HG02885 (cell line): ENCODE data around the gene ZIM2.

Experiments used
- ATAC-seq: cut with Tn5 transposase; IDR thresholded peaks from one replicate; pipeline ENCODE4 v1.9.1; 2021; ENCODE audit warnings: mild to moderate bottlenecking; ENCODE audit not compliant: unreplicated experiment, poor library complexity

Gene ZIM2

GRCh38 chr19:56839652-56840450 is 675 bp downstream of the ZIM2 start:
- ATAC-seq, result no peak

DNA sequence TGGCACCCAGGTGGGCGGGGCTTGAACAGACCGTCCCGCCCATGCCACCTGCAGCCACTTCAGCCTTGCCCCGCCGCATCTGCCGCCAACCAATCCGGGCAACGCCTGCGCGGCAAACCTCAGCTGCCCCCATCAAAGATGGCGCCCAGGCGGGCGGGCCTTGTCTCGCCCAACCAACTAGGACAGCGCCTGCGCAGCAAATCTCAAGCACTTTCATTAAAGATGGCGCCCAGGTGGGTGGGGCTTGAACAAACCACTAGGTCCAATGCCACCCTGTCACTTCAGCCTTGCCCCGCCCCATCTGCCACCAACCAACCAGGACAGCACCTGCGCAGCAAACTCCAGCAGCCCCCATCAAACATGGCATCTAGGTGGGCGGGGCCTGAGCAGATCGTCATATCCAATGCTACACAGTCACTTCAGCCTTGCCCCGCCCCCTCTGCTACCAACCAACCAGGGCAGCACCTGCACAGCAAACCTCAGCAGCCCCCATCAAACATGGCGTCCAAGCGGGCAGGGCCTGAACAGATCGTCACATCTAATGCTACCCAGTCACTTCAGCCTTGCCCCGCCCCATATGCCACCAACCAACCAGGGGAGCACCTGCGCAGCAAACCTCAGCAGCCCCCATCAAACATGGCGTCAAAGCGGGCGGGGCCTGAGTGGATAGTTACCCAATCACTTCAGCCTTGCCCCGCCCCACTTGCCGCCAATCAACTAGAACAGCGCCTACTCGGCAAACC is 1.4 kb downstream of the ZIM2 start:
- ATAC-seq, result no peak

DNA sequence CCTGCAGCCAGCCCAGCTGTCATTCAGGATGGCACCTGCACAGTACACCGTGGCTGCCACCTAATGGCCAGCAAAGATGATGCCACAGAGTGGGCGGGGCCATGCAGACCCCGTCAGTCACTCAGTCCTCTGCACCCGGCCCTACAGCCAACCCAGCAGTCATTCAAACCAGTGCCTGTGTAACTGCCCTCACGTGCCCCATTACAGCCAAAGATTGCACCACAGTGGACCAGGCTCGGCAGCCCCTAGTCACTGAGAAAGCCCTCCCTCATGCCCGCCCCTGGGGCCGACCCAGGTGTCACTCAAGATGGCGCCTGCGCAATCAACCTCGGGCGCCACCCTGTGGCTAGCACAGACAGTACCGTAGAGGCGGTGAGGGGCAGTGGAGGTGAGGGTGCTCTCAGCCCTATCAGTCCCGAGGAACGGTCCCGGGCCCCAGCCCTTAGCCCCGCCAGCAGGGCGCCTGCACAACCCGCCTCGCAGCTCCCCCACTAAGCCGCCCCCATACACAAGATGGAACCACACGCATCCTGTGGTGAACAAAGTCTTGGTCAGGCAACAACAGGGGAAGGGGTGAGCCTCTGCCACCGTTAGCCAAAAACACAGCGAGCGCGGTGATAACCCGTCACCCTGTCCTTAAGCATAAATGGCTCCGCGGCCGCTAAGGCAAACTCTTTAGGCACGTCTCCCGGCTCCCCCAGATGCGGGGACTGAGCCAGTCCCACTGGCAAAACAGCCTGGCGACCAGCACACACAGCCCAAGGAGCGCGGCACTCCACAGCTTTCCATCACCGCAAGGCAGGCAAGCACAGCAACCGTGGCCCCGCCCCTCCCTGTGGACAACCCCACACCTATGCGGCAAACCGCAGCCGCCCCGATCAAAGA is 2.3 kb downstream of the ZIM2 start:
- ATAC-seq, result no peak

DNA sequence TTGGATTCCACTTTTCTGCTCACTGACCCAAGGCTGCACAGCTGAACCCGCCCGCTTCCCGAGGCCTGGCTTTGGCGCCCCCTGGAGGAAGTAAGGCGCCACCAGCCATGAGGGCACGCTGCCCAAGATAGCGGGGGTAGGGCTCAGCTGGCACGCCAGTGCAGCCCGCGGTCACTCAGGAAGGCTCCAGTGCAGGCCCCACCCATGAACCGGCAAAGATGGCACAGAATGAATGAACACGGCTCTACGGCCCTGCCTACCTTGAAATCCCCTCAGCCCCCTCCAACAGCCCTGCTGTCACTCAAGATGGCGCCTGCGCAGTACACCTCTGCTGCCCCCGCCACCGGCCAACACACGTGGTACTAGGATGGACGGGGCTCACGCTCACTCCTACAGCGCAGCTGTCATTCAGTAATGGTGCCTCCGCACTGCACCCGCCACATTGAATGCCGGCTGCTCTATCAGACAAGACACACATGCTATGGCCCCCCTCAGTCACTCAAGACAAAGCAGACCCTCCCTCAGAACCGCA is 3.0 kb downstream of the ZIM2 start:
- no peak for ATAC-seq

DNA sequence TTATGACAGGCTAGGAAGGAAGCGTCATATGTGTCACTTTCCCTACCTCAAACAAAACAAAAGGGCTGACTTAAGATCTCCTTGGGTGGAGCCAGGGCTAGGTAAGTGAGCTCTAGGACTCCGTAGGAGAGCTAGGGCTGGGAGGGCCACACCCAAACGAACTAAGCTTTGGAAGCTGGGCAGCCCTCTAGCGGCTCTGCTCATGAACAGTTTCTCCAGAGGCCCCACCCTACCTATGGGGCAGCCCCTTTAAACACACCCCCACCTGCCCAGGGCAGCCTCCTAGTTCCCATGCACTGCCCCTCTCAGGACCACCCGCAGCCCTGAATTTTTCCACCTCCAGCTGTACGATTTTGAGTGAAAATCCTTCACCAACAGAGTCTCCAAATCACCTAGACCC is 3.5 kb downstream of the ZIM2 start:
- ATAC-seq, result no peak

- ATAC-seq, result no peak
Measured at GRCh38 chr19:56836059-56836458, 4.5 kb downstream of the ZIM2 start.

GRCh38 chr19:56835401-56835800 is 5.1 kb downstream of the ZIM2 start:
- no peak for ATAC-seq

DNA sequence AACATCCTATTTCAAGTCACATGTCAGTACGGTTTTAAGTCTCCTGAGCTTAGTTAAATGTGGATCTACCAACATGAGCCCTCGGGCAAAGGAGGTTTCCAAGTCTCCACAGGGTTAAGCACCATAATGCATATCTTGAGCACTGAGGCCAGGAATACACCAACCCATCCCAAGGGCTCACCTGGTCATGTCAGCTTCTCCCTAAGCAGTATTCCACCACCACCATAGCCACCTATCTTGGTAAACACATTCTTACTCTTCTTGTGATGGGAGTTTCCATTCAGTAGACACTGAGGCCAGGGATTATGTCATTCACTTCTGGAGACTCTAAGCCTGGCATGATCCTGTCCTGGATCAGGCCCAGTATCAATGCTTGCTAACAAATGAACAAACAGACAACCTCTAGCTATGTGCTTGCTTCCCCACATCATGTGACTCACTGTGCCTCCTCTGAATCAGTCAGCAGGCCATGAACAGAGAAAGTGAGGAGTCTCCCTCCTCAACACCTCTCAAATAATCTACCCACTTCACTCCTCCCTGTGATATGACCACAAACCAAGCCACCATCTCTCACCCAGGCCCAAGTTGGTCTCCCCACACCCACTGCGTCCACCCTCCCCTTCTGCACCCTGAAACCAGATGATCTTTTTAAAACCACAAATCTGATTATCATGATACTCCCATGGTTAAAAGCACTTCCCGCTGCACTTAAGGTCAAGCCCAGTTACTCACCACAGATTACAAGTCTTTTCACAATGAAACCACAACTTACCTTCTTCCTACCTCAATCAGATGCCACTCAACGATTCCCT is 5.8 kb downstream of the ZIM2 start:
- no peak for ATAC-seq

GRCh38 chr19:56832352-56832928 is 8.1 kb downstream of the ZIM2 start:
- no peak for ATAC-seq

- no peak for ATAC-seq
Measured at GRCh38 chr19:56831255-56831654, 9.3 kb downstream of the ZIM2 start.

DNA sequence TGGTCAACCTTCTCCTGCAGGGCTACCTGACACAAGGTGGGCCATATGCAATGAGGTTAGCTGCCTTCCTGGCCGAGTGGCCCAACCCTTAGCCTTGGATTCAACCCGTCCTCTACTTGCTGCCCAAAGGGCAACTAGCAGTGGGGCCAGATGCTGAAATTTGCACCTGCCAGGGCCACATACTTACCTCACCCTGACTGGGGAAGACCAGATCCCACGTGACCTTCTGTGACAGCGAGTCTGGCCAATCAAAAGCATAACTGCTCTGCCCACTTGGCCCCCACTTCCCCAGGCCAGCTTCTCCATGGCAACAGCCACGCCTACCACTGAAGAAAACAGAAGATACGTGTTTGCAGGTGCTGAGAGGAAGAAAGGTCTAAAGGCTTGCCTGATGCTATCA is 10.9 kb downstream of the ZIM2 start:
- no peak for ATAC-seq

DNA sequence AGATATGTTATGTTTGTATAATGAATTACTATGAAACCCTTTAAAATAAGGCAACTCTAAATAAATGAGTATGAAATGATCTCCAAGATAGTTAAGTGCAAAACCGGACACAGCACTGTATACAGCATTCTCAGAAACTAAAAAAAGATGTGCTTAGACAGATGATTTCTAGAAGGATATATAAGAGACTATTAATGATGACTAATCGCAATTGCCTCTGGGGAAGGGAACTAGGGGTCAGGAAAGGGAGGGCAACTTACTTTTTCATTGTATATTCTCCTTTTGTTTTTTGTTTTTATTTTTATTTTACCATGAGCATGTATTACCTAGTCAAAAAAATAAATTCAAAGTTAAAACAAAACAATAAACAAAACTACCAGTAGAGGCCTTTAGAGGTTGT is 12.8 kb downstream of the ZIM2 start:
- ATAC-seq, result no peak

DNA sequence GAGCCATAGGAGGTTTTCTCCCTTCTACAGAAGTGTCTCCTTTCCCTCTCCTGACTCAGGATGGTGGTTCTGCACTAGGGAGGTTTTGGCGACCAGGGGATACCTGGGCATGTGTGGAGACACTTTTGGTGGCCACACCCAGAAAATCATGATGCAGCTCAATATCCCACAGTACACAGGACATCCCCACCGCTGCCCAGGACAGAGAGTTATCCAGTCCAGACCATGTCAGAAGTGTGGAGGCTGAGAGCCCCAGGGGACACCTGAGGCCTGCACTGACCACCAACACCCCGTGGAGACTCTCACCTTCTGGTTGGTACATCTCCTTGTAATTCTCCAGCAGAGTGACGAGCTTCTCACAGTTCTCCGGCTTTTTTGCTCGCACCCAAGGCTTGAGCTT is 16.6 kb downstream of the ZIM2 start:
- no peak for ATAC-seq

DNA sequence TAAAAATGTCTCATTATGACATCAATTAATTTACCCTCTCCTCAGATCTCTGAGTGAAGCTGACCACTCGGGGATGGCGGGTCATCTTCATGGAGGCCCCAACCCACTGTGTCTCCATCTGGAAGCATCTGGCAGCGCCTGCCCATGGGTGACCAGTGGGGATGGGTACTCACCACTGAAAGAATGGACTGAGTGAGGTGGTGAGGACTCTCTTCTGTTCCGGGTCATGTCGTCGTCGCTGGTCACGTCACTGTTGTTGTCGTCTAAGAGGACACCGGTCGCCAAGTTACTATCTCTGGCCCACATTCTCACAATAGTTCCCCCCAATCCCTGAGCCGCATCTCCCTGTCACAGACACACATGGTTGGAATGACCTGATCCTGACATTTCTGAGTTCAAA is 17.1 kb downstream of the ZIM2 start:
- no peak for ATAC-seq

GRCh38 chr19:56822755-56823154 is 17.8 kb downstream of the ZIM2 start:
- no peak for ATAC-seq

GRCh38 chr19:56821675-56822074 is 18.9 kb downstream of the ZIM2 start:
- ATAC-seq, result no peak

- no peak for ATAC-seq
Measured at GRCh38 chr19:56821209-56821608, 19.3 kb downstream of the ZIM2 start.

DNA sequence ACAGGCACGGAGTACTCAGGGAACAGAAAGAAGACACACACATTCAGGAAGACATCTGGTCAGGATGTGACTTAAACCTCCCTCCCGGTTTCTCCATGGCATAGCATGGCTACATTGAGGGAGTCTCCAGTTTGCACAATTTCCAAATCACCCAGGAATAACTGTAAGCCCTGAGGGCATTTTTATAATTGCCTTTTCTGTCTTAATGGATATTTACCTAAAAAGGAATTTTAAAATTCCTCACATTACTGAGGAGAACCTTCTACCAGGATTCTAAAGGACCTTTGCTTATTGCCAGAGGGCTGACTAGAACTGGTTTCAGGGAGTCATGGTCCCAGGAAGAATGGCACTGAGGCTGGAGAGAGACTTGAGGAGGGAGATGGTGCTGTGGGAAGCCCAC is 21.4 kb downstream of the ZIM2 start:
- no peak for ATAC-seq

GRCh38 chr19:56814656-56815055 is 25.9 kb downstream of the ZIM2 start:
- no peak for ATAC-seq
